NCI-H1417 (cell line): ENCODE measurements around the gene DFFB.
A peak's percentile ranks its signal among the peaks of the same experiment; 100 is the strongest.
"Not testable (repeated sequence)": the region's sequence is repeated elsewhere in the genome, so short reads cannot be mapped to it uniquely, and the experiment has no call there.

ENCODE experiments used
- DNase-seq, 3 experiments: peaks; one replicate each; lab custom pipeline; 2025; lab: John Stamatoyannopoulos, UW

The DFFB gene

DNA sequence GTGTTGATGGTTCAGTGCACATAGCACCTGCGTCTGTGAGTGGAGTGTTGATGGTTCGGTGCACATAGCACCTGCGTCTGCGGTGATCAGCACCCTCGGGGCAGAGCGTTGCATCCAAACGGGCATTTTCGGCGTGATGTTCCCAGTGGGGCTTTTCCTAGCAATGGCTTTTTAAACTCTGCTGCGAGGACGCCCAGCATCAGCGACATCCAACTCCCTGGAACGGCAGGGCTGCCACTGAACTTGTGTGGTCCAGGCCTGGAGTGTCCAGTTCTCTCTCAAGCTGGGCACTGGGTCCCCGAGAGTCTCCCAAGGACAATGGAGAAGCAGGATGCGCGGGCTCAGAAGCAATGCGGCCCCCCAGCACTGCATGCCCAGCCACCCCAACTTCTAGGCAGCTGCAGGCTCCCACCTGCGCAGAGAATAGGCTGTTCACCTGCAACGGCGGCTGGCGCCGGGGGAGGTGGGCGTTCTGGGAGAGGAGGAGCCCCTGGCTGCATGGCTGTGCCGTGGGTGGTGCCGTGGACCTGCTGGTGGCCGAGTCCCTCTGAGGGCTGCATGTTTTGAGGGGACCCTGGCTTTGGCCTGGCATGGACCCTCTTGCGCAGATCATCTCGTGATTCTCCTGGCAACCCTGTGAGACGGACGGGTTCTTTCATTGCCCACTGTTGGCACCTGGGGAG, 52.9 kb downstream of the DFFB start:
- DNase-seq: peak; percentile 48 to 87 (median 75)

GRCh38 chr1:3910857-3911845, 53.9 kb downstream of the DFFB start:
- peak; percentile 81 to 89 (median 85) for DNase-seq

DNA sequence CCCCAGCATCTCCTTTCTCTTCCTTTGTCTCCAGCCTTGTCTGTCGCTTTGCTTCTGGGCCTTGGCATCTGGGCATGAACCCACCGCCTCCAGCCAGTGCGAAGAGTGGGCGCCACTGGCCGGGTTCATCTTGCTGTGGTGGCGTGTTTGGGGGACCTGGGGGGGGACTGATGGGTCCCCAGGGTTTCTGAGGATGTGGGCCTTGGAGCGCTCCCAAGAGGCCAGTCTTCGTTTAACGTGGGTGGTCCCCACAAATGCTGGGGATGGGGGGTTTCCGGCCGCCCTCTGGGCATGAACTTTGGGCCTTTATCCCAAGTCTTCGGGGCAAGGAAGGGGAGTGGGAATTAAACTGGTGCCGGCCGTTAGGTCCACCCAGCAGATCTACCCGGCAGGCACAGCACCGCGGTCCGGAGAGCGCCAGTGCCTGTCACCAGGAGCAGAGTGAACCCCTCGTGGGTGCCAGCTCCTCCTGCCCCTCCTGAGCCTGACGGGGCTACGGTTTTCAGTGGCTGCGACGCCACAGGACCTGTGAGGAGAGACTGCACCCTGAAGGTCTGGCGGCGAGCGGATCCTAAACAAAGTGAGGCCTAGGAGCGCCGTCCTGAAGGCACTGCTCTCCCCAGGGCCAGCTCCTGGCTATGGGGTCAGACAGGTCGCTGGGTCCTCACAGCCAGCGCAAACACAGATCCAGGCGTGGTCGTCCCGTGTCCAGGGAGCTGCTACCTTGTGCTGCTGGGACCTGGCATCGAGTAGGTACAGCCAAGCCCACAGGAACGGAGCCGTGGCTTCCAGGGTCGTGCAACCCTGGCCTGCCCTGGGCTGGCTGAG, 54.9 kb downstream of the DFFB start:
- no peak for DNase-seq

- DNase-seq: no peak
Observed at GRCh38 chr1:3912809-3913685, 55.8 kb downstream of the DFFB start.

DNA sequence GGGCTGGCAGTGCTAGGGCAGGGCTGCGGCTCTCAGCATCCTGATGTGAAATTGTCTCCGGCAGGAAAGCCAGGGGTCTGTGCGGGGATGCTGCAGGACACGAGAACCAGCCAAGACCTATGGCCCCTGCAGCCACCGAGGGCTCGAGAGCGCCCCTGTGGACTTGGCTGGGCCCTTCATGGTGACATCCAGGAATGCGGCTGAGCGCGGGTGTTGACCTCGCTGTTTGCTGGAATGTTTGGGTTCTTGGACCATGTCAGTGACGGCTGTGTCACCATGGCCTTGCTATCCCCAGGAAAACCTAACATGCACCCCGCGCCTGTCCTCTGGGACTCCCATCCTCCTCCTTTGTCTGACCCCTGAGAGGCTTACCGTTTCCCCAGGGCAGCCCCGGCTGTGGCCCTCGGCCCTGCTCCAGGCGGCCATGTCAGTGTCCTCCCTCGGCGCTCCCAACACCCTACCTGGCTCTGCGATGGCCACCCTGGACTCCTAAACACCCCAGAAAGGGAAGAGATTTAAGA, 57.1 kb downstream of the DFFB start:
- no peak for DNase-seq

DNA sequence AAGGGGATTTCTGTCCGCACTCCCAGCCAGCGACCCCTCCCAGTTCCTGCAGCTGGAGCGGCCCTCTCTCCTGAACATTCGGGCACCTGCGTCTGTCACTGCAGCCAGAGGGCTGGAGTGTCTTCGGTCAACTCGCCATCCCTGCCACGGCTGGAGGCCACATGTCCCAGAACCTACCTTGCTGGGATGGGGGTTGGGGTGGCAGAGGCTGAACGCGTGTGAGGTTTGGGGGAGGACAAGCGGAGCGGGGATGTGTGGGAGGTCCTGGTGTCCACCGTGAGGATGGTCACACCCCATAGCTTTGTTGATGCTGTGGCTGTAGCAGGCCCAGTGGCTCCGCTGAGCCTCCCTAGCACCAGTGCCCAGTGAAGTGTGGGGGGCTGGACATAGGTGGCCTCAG, 57.6 kb downstream of the DFFB start:
- no peak for DNase-seq

- no peak for DNase-seq
Observed at GRCh38 chr1:3915551-3916121, 58.4 kb downstream of the DFFB start.

DNA sequence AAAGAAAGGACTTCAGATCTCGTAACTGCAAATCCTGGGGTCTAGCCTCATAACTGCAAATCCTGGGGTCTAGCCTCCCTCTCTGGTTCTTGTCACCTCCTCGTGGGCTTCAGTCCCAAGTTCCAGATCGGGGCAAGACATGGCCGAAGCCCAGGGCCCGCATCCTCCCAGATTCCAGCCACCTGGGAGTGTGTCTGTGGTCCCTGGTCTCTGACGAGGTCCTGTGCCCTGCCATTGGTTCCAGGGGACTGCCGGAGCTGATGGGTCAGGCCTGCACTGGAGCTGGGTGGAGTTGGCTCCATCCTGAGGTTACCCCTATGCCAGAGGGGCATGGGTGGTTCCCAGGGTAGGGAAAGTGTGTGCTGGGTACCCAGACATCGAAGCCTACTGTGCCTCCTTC, 60.5 kb downstream of the DFFB start:
- no peak for DNase-seq

GRCh38 chr1:3918359-3918758, 61.1 kb downstream of the DFFB start:
- not testable (repeated sequence) for DNase-seq

DNA sequence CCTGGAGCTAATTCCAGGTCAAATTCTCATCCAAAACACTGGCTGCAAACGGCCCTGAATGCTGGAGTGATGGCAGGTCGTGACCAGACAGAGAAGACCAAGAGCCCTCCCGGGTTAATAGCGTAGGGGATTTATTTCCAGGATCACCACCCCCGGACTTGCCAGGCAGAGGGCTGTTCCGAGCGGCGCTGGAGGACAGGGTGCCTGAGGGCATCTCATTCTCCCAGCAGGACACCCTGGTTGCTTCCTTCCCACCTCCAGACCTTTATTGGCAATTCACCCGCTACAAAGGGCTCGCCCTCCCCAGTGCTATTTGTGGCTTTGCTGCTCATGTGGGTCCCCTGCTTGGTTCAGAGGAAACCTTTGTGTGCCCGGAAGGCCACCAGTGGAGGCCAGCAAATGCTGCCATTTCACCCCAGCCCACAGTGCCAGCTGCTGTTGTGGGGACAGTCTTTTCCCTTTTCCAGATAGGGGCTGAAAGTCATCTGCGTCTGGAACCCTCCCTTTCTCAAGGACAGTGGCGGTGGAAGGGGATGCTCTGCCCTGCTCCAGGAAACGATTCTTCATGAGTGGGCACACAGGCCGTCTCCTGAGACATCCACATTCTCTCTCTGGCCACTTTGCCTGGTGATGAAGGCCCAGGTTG, 61.8 kb downstream of the DFFB start:
- peak in 2 of 3 experiments; percentile 34 to 66 for DNase-seq

DNA sequence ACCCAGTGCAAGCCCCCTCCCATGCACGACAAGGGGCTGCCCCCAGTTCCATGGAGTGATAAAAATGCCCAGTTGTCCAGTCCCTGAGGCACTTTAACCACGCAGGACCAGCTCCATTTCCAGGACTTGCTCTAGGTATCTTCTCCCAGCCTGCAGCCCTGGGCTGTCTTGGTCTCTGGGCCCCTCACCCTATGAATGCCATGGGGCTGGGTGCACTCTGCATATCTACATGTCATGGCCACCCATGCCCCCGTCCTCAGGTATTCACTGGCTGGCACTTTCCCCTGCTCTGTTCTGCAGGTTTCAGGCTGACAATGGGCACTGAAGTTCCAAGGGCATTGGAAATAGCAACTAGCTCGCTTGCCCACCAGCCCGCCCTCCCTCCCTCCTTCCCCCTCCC, 62.4 kb downstream of the DFFB start:
- no peak for DNase-seq

- DNase-seq: no peak
Observed at GRCh38 chr1:3921765-3922164, 64.5 kb downstream of the DFFB start.

- no peak for DNase-seq
Observed at GRCh38 chr1:3922201-3922725, 65.0 kb downstream of the DFFB start.

- no peak for DNase-seq
Observed at GRCh38 chr1:3922851-3923250, 65.6 kb downstream of the DFFB start.

GRCh38 chr1:3923378-3924185, 66.3 kb downstream of the DFFB start:
- no peak for DNase-seq

GRCh38 chr1:3924186-3924824, 67.0 kb downstream of the DFFB start:
- peak in 1 of 3 experiments; percentile 71 for DNase-seq

- DNase-seq: peak; percentile 67 to 89 (median 77)
Observed at GRCh38 chr1:3924825-3925220, 67.5 kb downstream of the DFFB start.

GRCh38 chr1:3925256-3925655, 68.0 kb downstream of the DFFB start:
- no peak for DNase-seq
